Measurements from ENCODE around the gene AKT3. TPM values are rescaled to one million over a fixed set of nuclear protein-coding genes. Genes with fewer than 3 reads are reported as not detected.

The AKT3 gene
- polyA plus RNA-seq, 2 of the 4 experiments (the other 2 are of a cell fraction), result 18.4 to 43.5 TPM

GRCh38 chr1:243620096-243620495, 229.9 kb downstream of the AKT3 start:
- Histone ChIP-seq H3K9me3 (peaks cover 12% of the 10 kb centered on the region; the same call in 2 of the 3 replicates), H3K4me3 (no peak overlapping the region), H3K4me2 (no peak overlapping the region), H3K27ac (no peak overlapping the region), H3K4me1 (no peaks in the 10 kb centered on the region)
- POLR2A ChIA-PET, result no interaction called here
- no peak for TF ChIP-seq POLR2AphosphoS2 (conservative IDR thresholded peaks at IDR 0.05; ENCODE audit: low read length)
- no peak for TF ChIP-seq FOSB (CRISPR knock-in tag; IDR thresholded peaks at IDR 0.05)
- no peak for TF ChIP-seq KDM5A (IDR thresholded peaks at IDR 0.05)
- no peak for TF ChIP-seq ELK1 (IDR thresholded peaks at IDR 0.05; ENCODE audit: low read depth, low read length)
- TF ChIP-seq CEBPB (IDR thresholded peaks at IDR 0.05), result no peak
- no peak for TF ChIP-seq BCL3 (IDR thresholded peaks at IDR 0.05)
- TF ChIP-seq CBX2 (IDR thresholded peaks at IDR 0.05; ENCODE audit: borderline replicate concordance, low read depth), result no peak
- ATAC-seq, result no peak
- no peak for FAIRE-seq
- DNase-seq (ENCODE audit: low read depth in 1 of 2, low spot score in 1 of 2), result no peak
- no CpG with 5 or more reads among the region's 3 CpGs for WGBS (ENCODE audit: missing lambda C conversion rate)
- CTCF ChIA-PET, result no interaction called here

- no peaks in the 10 kb centered on the region for H3K4me1 ChIP-seq
- H3K4me3 ChIP-seq, result no peak overlapping the region
- FAIRE-seq (no peak), ATAC-seq (no peak), DNase-seq (ENCODE audit: low read depth in 1 of 2, low spot score in 1 of 2) (no peak)
- ChIA-PET CTCF (no interaction called here), POLR2A (no interaction called here)
- H3K27ac ChIP-seq, result no peak overlapping the region
- H3K9me3 ChIP-seq, result no peaks in the 10 kb centered on the region
- 92% methylated on average over 2 of the region's 2 CpGs for WGBS (ENCODE audit: missing lambda C conversion rate)
- no peak overlapping the region for H3K4me2 ChIP-seq
- TF ChIP-seq SMC3 (IDR thresholded peaks at IDR 0.05) (no peak), BHLHE40 (IDR thresholded peaks at IDR 0.05; ENCODE audit: low read depth, low read length) (no peak), HDAC2 (IDR thresholded peaks at IDR 0.05) (no peak), ELK1 (IDR thresholded peaks at IDR 0.05; ENCODE audit: low read depth, low read length) (no peak), SREBF2 (IDR thresholded peaks at IDR 0.05) (no peak), MAZ (IDR thresholded peaks at IDR 0.05; ENCODE audit: borderline replicate concordance, low read depth, low read length) (no peak), REST (IDR thresholded peaks at IDR 0.05) (no peak), ATOH8 (CRISPR knock-in tag; IDR thresholded peaks at IDR 0.05; ENCODE audit: low read depth) (no peak), EP300 (IDR thresholded peaks at IDR 0.05) (no peak), ZSCAN20 (CRISPR knock-in tag; IDR thresholded peaks at IDR 0.05) (no peak), CHD2 (IDR thresholded peaks at IDR 0.05; ENCODE audit: low read length, partially characterized antibody) (no peak), HMGXB4 (CRISPR knock-in tag; IDR thresholded peaks at IDR 0.05; ENCODE audit: borderline replicate concordance) (no peak), POLR2AphosphoS2 (conservative IDR thresholded peaks at IDR 0.05; ENCODE audit: low read length) (no peak)
Measured at GRCh38 chr1:243609698-243610097, 240.3 kb downstream of the AKT3 start.

All from A549 (cell line).